NOMO-1 (cell line): ENCODE measurements around the gene NSUN6.
A peak's percentile ranks its signal among the peaks of the same experiment; 100 is the strongest.

Source experiments
- DNase-seq, 2 experiments: peaks; one replicate each; lab custom pipeline; 2025; ENCODE audit not compliant: unreplicated experiment in 2 of 2; lab: John Stamatoyannopoulos, UW

NSUN6 gene

GRCh38 chr10:18651324-18652007 lies at the start of gene NSUN6:
NSUN6 (minus strand) TSS chr10:18651587; CDS start chr10:18651203, 384 bp downstream.
- DNase-seq = peak; percentile 81 to 83

GRCh38 chr10:18699849-18700840 lies 48.8 kb upstream of the NSUN6 start:
- DNase-seq = peak; percentile 66 to 91

GRCh38 chr10:18690541-18690940 lies 39.2 kb upstream of the NSUN6 start:
- DNase-seq = no peak

GRCh38 chr10:18689498-18689897 lies 38.1 kb upstream of the NSUN6 start:
- peak; percentile 14 to 39 for DNase-seq

- no peak for DNase-seq
These were observed 36.3 kb upstream of the NSUN6 start for GRCh38 chr10:18687706-18688105.

GRCh38 chr10:18687195-18687594 lies 35.8 kb upstream of the NSUN6 start:
- no peak for DNase-seq

GRCh38 chr10:18685555-18685954 lies 34.2 kb upstream of the NSUN6 start:
- no peak for DNase-seq

GRCh38 chr10:18684953-18685352 lies 33.6 kb upstream of the NSUN6 start:
- DNase-seq = no peak

GRCh38 chr10:18684416-18684815 lies 33.0 kb upstream of the NSUN6 start:
- no peak for DNase-seq

- no peak for DNase-seq
These were observed 32.0 kb upstream of the NSUN6 start for GRCh38 chr10:18683427-18683826.

GRCh38 chr10:18681971-18682411 lies 30.6 kb upstream of the NSUN6 start:
- DNase-seq = no peak

GRCh38 chr10:18681366-18681765 lies 30.0 kb upstream of the NSUN6 start:
- no peak for DNase-seq

GRCh38 chr10:18680754-18681153 lies 29.4 kb upstream of the NSUN6 start:
- DNase-seq = no peak

GRCh38 chr10:18675086-18675801 lies 23.9 kb upstream of the NSUN6 start:
- DNase-seq = no peak

- DNase-seq = no peak
These were observed 16.6 kb upstream of the NSUN6 start for GRCh38 chr10:18668026-18668425.

GRCh38 chr10:18666810-18667209 lies 15.4 kb upstream of the NSUN6 start:
- DNase-seq = no peak

- DNase-seq = no peak
These were observed 14.6 kb upstream of the NSUN6 start for GRCh38 chr10:18665815-18666558.

GRCh38 chr10:18664841-18665478 lies 13.6 kb upstream of the NSUN6 start:
- DNase-seq = no peak

- DNase-seq = no peak
These were observed 9.5 kb upstream of the NSUN6 start for GRCh38 chr10:18660816-18661431.
